ENCODE data around the gene AGMO. TPM values are rescaled to one million over a fixed set of nuclear protein-coding genes. Genes with fewer than 3 reads are reported as not detected.

Gene AGMO
- total RNA-seq, 1 donor from 2014 or later = not detected

GRCh38 chr7:15594461-15594860 is 32.6 kb upstream of the AGMO start:
- Mint-ChIP-seq H3K4me1 (ENCODE audit: unreplicated experiment) (no peaks in the 10 kb centered on the region), H3K4me3 (ENCODE audit: unreplicated experiment) (no peak overlapping the region), H3K27ac (ENCODE audit: unreplicated experiment) (no peak overlapping the region), H3K36me3 (ENCODE audit: low read depth, unreplicated experiment) (no peaks in the 10 kb centered on the region), H3K27me3 (ENCODE audit: unreplicated experiment) (peaks cover 2% of the 10 kb centered on the region), H3K9me3 (ENCODE audit: unreplicated experiment) (no peaks in the 10 kb centered on the region)
- no peak for DNase-seq (ENCODE audit: low spot score)
- no peak for TF ChIP-seq CTCF (IDR thresholded peaks at IDR 0.05; ENCODE audit: unreplicated experiment)

- no peak for DNase-seq (ENCODE audit: low spot score)
- H3K27me3 Mint-ChIP-seq (ENCODE audit: unreplicated experiment) = peaks cover 2% of the 10 kb centered on the region
- H3K36me3 Mint-ChIP-seq (ENCODE audit: low read depth, unreplicated experiment) = no peaks in the 10 kb centered on the region
- no peaks in the 10 kb centered on the region for H3K9me3 Mint-ChIP-seq (ENCODE audit: unreplicated experiment)
- no peaks in the 10 kb centered on the region for H3K4me1 Mint-ChIP-seq (ENCODE audit: unreplicated experiment)
- no peak overlapping the region for H3K4me3 Mint-ChIP-seq (ENCODE audit: unreplicated experiment)
- TF ChIP-seq CTCF (IDR thresholded peaks at IDR 0.05; ENCODE audit: unreplicated experiment) = no peak
- no peak overlapping the region for H3K27ac Mint-ChIP-seq (ENCODE audit: unreplicated experiment)
These were observed 31.6 kb upstream of the AGMO start for GRCh38 chr7:15593382-15593781.

GRCh38 chr7:15586266-15586665 is 24.5 kb upstream of the AGMO start:
- DNase-seq (ENCODE audit: low spot score) = no peak
- Mint-ChIP-seq H3K27me3 (ENCODE audit: unreplicated experiment) (no peaks in the 10 kb centered on the region), H3K4me3 (ENCODE audit: unreplicated experiment) (no peak overlapping the region), H3K36me3 (ENCODE audit: low read depth, unreplicated experiment) (no peaks in the 10 kb centered on the region), H3K4me1 (ENCODE audit: unreplicated experiment) (no peaks in the 10 kb centered on the region), H3K27ac (ENCODE audit: unreplicated experiment) (no peak overlapping the region), H3K9me3 (ENCODE audit: unreplicated experiment) (peaks cover 7% of the 10 kb centered on the region)
- TF ChIP-seq CTCF (IDR thresholded peaks at IDR 0.05; ENCODE audit: unreplicated experiment) = no peak

- Mint-ChIP-seq H3K27me3 (ENCODE audit: unreplicated experiment) (no peaks in the 10 kb centered on the region), H3K4me3 (ENCODE audit: unreplicated experiment) (no peak overlapping the region), H3K27ac (ENCODE audit: unreplicated experiment) (no peak overlapping the region), H3K9me3 (ENCODE audit: unreplicated experiment) (peaks cover 7% of the 10 kb centered on the region), H3K36me3 (ENCODE audit: low read depth, unreplicated experiment) (no peaks in the 10 kb centered on the region), H3K4me1 (ENCODE audit: unreplicated experiment) (no peaks in the 10 kb centered on the region)
- no peak for TF ChIP-seq CTCF (IDR thresholded peaks at IDR 0.05; ENCODE audit: unreplicated experiment)
- DNase-seq (ENCODE audit: low spot score) = no peak
These were observed 22.8 kb upstream of the AGMO start for GRCh38 chr7:15584575-15584974.

- no peak for TF ChIP-seq CTCF (IDR thresholded peaks at IDR 0.05; ENCODE audit: unreplicated experiment)
- H3K4me1 Mint-ChIP-seq (ENCODE audit: unreplicated experiment) = no peaks in the 10 kb centered on the region
- no peaks in the 10 kb centered on the region for H3K36me3 Mint-ChIP-seq (ENCODE audit: low read depth, unreplicated experiment)
- no peak overlapping the region for H3K27ac Mint-ChIP-seq (ENCODE audit: unreplicated experiment)
- no peak overlapping the region for H3K4me3 Mint-ChIP-seq (ENCODE audit: unreplicated experiment)
- H3K27me3 Mint-ChIP-seq (ENCODE audit: unreplicated experiment) = no peaks in the 10 kb centered on the region
- peaks cover 7% of the 10 kb centered on the region for H3K9me3 Mint-ChIP-seq (ENCODE audit: unreplicated experiment)
- DNase-seq (ENCODE audit: low spot score) = no peak
These were observed 21.0 kb upstream of the AGMO start for GRCh38 chr7:15582773-15583172.
